ENCODE results near the gene PRELID3B. TPM values are rescaled to one million over a fixed set of nuclear protein-coding genes. Genes with fewer than 3 reads are reported as not detected.

The PRELID3B gene
- total and polyA plus RNA-seq, 2 of the 13 experiments (the other 11 are each of a cell fraction or from before 2014, with no cell fraction given) = 23.3 to 42.6 TPM

DNA sequence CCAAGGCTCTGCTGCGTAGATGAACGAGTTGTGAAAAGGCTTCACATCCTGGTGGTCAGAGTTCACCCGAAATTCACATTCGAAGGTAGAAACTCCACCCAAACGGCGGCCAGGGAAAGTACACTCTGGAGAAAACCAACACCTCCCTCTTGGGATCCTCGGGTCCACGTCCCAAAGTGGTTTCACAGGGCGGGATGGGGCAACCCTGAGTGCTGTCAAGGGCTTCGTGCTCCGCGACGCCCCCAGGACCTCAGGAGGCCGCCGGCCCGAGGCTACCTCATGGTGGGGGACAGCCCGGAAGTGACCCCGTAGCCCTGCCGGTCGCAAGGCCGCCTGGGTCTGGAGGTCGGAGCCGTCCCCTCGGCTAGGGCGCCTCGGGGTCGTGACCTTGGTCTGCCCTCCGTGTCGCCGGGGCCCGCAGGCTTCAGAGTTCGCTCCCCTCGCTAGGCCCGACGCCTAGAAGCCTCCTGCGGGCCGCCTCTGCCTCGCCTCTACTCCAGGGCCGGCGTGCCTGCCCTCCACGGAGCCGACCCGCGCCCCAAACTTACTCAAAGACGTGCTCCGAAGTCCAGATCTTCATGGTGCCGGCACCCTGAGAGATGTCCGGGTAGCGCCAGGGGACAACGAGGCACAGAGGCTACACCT, at the start of gene PRELID3B (continued):
- TF ChIP-seq, protein P1, sequence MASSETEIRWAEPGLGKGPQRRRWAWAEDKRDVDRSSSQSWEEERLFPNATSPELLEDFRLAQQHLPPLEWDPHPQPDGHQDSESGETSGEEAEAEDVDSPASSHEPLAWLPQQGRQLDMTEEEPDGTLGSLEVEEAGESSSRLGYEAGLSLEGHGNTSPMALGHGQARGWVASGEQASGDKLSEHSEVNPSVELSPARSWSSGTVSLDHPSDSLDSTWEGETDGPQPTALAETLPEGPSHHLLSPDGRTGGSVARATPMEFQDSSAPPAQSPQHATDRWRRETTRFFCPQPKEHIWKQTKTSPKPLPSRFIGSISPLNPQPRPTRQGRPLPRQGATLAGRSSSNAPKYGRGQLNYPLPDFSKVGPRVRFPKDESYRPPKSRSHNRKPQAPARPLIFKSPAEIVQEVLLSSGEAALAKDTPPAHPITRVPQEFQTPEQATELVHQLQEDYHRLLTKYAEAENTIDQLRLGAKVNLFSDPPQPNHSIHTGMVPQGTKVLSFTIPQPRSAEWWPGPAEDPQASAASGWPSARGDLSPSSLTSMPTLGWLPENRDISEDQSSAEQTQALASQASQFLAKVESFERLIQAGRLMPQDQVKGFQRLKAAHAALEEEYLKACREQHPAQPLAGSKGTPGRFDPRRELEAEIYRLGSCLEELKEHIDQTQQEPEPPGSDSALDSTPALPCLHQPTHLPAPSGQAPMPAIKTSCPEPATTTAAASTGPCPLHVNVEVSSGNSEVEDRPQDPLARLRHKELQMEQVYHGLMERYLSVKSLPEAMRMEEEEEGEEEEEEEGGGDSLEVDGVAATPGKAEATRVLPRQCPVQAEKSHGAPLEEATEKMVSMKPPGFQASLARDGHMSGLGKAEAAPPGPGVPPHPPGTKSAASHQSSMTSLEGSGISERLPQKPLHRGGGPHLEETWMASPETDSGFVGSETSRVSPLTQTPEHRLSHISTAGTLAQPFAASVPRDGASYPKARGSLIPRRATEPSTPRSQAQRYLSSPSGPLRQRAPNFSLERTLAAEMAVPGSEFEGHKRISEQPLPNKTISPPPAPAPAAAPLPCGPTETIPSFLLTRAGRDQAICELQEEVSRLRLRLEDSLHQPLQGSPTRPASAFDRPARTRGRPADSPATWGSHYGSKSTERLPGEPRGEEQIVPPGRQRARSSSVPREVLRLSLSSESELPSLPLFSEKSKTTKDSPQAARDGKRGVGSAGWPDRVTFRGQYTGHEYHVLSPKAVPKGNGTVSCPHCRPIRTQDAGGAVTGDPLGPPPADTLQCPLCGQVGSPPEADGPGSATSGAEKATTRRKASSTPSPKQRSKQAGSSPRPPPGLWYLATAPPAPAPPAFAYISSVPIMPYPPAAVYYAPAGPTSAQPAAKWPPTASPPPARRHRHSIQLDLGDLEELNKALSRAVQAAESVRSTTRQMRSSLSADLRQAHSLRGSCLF (CRISPR knock-in tag; IDR thresholded peaks at IDR 0.05; ENCODE audit: borderline replicate concordance) = peak; percentile 13; the same call in 1 of the 2 replicates
- TF ChIP-seq, protein P2, sequence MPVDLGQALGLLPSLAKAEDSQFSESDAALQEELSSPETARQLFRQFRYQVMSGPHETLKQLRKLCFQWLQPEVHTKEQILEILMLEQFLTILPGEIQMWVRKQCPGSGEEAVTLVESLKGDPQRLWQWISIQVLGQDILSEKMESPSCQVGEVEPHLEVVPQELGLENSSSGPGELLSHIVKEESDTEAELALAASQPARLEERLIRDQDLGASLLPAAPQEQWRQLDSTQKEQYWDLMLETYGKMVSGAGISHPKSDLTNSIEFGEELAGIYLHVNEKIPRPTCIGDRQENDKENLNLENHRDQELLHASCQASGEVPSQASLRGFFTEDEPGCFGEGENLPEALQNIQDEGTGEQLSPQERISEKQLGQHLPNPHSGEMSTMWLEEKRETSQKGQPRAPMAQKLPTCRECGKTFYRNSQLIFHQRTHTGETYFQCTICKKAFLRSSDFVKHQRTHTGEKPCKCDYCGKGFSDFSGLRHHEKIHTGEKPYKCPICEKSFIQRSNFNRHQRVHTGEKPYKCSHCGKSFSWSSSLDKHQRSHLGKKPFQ (CRISPR knock-in tag; IDR thresholded peaks at IDR 0.05; ENCODE audit: insufficient replicate concordance) = peak; percentile 70
- TF ChIP-seq ZNF143 (CRISPR knock-in tag; IDR thresholded peaks at IDR 0.05) = peak; percentile 62; the same call in 1 of the 2 replicates
- TF ChIP-seq ZNF703 (CRISPR knock-in tag; IDR thresholded peaks at IDR 0.05; ENCODE audit: borderline replicate concordance) = peak; percentile 89
- TF ChIP-seq POLR2A (IDR thresholded peaks at IDR 0.05; ENCODE audit: insufficient read depth in 1 of 2, low read depth in 2 of 2, low read length in 2 of 2) = no peak
- TF ChIP-seq GPN1 (CRISPR knock-in tag; IDR thresholded peaks at IDR 0.05; ENCODE audit: borderline replicate concordance) = no peak
- TF ChIP-seq GATA4 (IDR thresholded peaks at IDR 0.05; ENCODE audit: borderline replicate concordance, low read depth) = no peak
- TF ChIP-seq ZNF441 (CRISPR knock-in tag; IDR thresholded peaks at IDR 0.05; ENCODE audit: borderline replicate concordance) = peak; percentile 53; the same call in 1 of the 2 replicates
- TF ChIP-seq, protein P3, sequence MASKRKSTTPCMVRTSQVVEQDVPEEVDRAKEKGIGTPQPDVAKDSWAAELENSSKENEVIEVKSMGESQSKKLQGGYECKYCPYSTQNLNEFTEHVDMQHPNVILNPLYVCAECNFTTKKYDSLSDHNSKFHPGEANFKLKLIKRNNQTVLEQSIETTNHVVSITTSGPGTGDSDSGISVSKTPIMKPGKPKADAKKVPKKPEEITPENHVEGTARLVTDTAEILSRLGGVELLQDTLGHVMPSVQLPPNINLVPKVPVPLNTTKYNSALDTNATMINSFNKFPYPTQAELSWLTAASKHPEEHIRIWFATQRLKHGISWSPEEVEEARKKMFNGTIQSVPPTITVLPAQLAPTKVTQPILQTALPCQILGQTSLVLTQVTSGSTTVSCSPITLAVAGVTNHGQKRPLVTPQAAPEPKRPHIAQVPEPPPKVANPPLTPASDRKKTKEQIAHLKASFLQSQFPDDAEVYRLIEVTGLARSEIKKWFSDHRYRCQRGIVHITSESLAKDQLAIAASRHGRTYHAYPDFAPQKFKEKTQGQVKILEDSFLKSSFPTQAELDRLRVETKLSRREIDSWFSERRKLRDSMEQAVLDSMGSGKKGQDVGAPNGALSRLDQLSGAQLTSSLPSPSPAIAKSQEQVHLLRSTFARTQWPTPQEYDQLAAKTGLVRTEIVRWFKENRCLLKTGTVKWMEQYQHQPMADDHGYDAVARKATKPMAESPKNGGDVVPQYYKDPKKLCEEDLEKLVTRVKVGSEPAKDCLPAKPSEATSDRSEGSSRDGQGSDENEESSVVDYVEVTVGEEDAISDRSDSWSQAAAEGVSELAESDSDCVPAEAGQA (IDR thresholded peaks at IDR 0.05; ENCODE audit: low read depth) = no peak; the same call in 1 of the 2 replicates
- TF ChIP-seq, protein P3 (CRISPR knock-in tag; IDR thresholded peaks at IDR 0.05; ENCODE audit: borderline replicate concordance) = no peak
- TF ChIP-seq DR1 (CRISPR knock-in tag; IDR thresholded peaks at IDR 0.05) = no peak
- TF ChIP-seq, protein P4, sequence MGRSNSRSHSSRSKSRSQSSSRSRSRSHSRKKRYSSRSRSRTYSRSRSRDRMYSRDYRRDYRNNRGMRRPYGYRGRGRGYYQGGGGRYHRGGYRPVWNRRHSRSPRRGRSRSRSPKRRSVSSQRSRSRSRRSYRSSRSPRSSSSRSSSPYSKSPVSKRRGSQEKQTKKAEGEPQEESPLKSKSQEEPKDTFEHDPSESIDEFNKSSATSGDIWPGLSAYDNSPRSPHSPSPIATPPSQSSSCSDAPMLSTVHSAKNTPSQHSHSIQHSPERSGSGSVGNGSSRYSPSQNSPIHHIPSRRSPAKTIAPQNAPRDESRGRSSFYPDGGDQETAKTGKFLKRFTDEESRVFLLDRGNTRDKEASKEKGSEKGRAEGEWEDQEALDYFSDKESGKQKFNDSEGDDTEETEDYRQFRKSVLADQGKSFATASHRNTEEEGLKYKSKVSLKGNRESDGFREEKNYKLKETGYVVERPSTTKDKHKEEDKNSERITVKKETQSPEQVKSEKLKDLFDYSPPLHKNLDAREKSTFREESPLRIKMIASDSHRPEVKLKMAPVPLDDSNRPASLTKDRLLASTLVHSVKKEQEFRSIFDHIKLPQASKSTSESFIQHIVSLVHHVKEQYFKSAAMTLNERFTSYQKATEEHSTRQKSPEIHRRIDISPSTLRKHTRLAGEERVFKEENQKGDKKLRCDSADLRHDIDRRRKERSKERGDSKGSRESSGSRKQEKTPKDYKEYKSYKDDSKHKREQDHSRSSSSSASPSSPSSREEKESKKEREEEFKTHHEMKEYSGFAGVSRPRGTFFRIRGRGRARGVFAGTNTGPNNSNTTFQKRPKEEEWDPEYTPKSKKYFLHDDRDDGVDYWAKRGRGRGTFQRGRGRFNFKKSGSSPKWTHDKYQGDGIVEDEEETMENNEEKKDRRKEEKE (IDR thresholded peaks at IDR 0.05) = no peak
- TF ChIP-seq TARDBP (CRISPR knock-in tag; IDR thresholded peaks at IDR 0.05) = no peak
- no peak for TF ChIP-seq TEAD3 (CRISPR knock-in tag; optimal IDR thresholded peaks at IDR 0.05; ENCODE audit: borderline replicate concordance)

Data from HepG2 (cell line).